HG03159 (cell line): Measurements from ENCODE around the gene APBB1IP.
"Not testable (repeated sequence)": the region's sequence is repeated elsewhere in the genome, so short reads cannot be mapped to it uniquely, and the experiment has no call there.

Experiments
- ATAC-seq: cut with Tn5 transposase; IDR thresholded peaks from one replicate; pipeline ENCODE4 v1.9.1; 2021; ENCODE audit warnings: mild to moderate bottlenecking, moderate library complexity; ENCODE audit not compliant: unreplicated experiment

Gene APBB1IP

DNA sequence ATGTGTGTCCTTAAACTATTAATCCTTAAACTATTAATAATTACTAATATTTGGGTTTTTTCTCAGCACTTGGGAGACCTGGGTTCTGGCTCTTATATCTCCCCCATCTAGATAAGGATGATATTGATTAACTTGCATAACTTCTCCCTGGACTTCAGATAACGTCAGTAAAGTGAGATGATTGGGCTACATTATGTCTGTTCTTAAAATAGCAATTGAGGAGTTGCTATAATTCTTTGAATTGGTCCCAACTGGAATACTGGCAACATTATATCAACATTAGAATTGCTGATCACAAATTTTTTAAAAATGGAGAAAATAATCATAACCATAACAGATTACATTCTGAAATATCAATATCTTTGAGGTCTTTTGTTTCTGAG lies 1.9 kb downstream of the APBB1IP start:
- no peak for ATAC-seq

DNA sequence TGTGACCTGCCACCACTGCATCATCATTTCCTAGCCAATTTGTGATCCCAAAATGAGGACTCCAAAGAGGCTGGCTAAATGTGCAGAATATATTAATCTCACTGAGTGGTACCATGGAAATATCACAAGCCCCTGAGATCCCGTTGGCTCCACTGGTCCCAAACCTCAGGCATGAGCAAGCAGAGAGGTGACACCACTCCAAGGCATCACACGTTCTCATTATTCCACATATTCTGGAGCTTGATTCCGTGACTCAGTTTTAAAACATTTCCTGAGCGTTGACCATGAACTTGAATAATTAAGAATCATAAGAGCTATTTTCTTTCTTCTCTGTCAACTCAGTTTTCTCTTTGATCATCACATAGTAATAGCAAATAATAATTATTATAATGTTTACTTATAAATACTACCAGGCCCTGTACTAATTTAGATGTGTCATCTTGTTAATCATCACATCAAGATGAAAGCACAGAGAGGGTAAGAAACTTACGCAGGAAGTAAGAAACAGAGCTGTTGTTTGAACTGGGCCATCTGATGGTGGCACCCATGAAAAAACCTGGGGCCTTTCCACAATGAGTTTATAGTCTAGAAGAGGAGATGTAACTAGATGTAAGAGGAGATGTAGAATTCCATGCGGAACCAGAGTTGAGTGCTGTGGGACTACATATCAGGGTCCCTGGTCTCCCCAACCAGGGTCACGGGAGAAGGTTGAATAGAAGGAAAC lies 3.5 kb downstream of the APBB1IP start:
- ATAC-seq, result no peak

DNA sequence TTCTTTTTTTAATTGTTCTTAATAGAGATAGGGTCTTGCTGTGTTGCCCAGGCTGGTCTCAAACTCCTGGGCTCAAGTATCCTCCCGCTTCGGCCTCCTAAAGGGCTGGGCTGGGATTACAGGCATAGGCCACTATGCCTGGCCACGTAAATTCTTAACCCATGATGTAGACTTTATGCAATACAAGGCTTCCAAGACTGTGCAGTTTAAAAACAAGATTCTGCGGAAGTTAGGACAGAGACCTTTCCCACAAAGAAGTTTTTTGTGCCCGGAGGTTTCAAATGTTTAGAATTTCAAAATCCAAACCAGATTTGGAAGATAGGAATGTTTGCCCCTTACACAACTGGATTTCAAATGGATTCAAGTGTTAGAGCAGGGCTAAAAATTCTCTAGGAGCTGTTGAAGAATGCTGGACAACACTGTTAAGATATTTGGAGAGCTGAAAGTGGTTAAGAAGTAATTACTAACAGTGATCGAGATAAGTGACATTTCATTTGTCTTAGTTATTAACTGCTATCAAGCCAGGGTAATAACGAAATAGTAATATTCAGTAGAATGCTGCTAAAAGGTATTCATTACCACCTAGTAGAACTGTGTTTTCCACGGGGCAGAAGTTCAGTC lies 7.4 kb downstream of the APBB1IP start:
- no peak for ATAC-seq

DNA sequence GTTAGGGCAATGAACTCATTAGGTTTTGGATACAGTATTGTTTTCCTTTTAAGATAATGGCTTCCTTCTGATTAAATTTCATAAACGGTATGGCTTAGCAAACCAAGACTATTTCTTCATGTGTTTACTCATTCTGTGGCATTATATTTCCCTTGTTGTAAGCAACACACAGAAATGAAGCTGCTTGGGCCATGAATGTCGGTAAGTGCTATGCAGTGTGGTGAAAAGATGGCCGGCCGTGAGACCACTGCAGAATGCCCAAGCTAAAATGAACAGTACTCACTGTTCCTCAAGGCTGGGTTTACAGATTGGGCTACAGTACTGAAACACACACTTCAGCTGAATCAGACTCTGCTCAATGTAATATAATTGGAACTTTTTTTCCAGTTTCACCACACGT lies 8.1 kb downstream of the APBB1IP start:
- ATAC-seq, result no peak

DNA sequence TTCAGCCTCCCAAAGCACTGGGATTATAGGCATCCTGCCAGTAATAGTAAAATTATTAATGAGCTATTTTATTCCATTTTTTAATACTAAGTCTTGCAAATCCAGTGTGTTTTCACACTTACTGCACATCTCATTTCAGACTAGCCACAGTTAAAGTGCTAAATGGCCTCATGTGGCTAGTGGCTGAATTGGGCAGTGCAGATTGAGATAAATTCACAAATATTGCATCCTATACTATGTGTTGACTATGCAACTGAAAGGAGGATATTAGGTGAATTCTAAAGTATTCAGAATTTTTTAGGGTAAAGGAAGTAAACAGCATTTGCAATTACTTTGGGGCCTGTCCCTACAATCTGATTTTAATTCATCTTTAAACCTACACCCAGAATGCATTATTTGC lies 10.2 kb downstream of the APBB1IP start:
- ATAC-seq, result peak; percentile 46

DNA sequence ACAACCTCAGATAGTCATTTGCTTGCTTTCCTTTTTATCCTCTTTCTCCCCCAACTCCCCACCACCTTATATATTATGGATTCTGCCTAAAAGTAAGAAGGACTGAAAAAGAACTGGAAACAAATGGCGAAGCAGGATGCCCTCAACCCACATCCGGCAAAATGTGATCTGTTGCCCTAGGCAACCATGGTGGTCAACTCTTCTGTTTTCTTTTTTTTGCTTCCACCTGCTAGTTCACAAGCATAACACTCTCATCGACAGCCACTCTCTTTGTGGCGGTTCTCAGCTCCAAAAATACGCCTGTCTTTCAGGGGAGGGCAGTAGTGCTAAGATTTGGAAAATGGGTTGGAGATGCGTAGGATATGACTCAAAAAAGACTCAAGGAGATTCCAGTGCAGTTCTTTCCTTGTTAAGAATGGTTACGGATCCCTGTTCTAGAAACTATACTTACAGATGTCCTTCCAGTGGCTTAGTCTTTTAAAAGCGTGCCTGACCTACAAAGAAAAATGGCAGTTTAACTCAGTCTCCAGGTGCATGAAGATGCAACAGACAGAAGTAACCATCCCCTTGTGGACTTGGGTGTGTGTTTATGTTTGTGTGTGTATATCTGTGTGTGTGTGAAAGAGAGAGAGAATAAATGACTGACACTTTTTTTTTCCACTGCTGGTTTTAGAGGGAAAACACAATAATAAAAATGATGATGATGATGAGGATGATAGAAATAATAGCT lies 10.7 kb downstream of the APBB1IP start:
- ATAC-seq, result peak; percentile 87

DNA sequence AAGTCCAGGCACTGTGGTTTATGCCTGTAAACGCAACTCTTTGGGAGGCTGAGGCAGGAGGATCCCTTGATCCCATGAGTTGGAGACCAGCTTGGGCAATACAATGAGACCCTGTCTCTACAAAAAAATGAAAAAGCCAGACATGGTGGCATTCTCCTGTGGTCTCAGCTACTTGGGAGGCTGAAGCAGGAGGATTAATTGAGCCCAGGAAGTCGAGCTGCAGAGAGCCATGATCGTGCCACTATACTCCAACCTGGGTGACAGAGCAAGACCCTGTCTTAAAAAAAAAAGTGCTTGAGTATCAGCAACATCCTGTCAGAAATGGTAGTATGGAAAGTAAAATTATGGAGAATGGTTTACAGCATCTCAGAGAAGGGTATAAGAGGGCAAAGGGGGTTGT lies 11.6 kb downstream of the APBB1IP start:
- ATAC-seq, result no peak

DNA sequence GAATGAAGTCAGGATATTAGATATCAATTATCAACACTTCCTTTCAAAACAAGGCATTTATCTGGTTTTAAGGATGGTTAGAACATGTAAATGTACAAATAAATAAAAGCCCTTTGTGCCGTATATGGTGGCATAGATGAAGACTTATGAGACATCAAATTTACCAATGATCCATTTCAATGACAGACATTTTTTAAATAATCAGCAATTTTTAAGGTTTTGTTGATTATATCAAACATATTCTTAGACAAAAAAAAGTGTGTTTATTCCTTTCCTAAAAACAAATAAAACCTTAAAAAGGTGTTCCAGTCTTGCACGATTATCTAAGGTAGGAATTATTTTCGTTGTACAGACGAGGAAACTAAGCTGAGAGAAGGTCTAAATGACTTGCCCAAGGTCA lies 13.8 kb downstream of the APBB1IP start:
- ATAC-seq, result no peak

DNA sequence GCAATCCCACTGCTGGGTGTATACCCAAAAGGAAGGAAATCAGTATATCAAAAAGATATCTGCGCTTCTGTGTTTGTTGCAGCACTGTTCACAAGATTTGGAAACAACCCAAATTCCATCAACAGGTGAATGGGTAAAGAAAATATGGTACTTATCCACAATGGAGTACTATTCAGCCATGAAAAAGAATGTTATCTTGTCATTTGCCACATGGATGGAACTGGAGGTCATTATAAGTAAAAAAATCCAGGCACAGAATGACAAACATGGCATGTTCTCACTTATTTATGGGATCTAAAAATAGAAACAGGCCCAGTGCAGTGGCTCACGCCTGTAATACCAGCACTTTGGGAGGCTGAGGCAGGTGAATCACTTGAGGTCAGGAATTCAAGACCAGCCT lies 15.7 kb downstream of the APBB1IP start:
- ATAC-seq, result no peak

DNA sequence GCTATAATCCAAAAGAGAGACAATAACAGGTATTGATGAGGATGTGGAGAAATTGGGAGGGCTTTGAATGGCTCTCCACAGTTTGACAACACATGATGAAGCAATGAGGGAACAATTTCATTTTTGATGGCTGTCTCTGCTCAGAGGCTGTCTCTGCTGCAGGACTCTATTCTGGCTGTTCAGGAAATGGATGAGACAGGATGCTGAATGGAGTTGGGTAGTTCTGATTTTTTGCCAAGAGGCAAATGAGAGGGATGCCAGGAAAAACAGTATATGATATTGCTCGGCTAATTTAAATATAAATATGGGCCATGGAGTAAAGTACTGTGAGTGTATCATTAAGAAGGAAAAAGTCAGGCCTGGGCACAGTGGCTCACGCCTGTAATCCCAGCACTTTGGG lies 16.8 kb downstream of the APBB1IP start:
- no peak for ATAC-seq

DNA sequence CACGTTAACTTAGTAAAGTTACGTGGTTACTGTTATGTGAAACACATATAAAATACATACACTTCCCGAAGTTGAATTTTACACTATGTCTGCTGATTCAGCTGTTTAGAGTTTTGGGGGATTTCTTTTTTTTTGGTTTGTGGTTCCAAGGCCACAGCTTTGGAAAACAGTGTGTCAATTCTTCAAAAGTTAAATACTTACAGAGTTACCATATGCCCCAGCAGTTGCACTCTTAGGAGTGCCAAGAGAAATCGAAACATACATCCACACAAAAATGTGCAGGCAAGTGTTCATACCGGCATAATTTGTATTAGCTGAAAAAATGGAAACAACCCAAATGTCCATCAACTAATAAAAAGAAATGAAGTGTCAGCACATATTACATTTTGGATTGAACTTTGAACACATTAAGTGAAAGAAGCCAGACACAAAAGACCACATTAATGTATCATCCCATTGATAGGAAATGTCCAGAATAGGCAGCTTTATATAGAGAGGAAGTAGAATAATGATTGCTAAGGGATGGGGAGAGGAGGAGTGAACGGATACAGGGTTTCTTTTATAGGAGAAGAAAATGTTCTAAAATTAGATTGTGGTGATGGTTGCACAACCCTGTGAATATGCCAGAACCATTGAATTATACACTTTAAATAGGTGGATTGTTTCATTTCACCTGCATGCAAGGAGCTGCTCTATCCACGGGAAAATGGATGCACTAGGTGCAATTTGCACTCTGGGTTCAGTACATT lies 17.6 kb downstream of the APBB1IP start:
- ATAC-seq, result no peak

DNA sequence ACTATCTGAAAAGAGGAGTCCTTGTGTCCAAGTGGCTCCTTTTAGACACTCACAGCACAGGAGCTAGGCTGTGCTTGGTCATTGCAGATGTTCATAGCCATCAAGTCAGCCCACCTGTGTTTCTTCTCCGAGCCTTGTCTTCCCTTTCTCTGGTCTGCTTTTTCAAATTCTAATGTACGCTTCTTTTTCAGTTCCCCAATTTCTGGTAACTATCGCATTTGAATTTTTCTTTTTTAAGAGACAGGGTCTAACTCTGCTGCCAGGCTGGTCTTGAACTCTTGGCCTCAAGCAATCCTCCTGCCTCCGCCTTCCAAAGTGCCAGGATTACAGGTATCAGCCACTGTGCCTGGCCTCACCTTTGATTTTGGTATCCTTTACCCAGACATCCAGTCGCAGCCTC lies 18.9 kb downstream of the APBB1IP start:
- peak; percentile 91 for ATAC-seq

DNA sequence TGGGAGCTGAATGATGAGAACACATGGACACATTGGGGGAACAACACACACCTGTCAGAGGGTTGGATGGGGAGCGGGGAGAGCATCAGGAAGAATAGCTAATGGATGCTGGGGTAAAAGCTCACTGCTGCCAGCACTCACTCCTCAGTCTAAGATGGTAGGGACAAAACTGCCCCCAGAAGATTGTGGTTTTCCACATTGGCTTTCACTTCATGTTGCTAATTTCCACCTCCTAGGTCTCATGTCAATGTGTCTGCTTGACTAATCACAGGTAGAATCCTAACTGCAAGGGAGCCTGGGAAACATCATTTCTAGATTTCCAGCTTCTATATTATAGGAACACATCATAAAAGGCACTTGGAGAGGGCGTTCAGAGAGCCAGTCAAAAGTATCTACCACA lies 22.6 kb downstream of the APBB1IP start:
- ATAC-seq, result no peak

DNA sequence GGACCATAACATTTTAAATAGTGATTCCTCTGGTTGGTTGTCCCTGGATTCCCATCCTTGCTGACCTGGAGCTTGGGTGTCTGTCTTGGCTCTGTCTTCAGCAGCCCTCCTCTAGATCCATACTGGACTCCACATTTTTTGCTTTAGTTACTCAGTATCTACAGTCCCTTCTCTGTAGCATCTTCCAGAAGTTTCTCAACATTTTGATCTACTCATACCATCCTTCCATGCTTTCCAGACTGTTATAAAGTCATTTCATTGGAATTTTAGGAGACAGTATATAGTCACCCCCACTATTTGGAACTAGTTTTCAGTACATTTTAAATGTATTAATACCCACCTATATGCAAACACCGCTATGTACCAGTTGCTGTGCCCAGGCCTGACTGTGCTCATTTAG lies 25.8 kb downstream of the APBB1IP start:
- no peak for ATAC-seq

DNA sequence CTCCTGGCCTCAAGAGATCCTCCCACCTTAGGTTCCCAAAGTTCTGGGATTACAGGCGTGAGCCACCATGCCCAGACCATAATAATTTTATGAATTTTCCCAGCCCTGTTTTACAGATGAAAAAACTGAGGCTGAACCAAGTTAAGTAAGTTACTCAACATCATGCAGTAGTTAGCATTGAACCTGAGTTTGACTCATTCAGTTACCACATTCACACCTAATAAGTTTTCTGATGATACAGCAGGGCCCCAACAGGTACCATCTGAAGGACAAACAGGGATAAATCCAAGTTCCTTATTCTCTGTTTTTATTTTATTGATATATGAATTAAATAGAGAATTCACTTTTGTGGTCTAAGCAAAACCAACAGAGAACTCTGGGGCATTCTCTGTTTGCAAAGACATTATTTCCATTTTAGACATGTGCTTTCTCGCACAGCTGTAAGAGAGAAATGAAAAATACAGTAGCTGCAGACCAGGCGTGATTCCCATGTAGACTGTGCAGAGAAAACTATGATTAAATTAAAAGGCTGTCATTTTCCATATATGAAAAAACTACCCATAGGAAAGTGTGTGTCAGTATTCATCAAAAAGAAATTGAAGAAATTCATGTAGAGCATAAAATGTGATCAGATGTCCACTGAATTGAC lies 26.6 kb downstream of the APBB1IP start:
- ATAC-seq, result no peak

DNA sequence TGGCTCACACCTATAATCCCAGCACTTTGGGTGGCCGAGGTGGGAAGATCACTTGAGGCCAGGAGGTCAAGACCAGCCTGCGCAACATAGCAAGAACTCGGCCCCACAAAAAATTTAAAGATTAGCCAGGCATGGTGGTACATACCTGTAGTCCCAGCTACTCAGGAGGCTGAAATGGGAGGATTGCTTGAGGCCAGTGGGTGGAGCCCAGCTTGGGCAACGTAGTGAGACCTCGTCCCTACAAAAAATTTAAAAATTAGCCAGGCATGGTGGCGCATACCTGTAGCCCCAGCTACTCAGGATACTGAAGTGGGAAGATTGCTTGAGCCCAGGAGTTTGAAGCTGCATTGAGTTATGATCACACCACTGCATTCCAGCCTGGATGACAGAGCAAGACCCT lies 28.4 kb downstream of the APBB1IP start:
- ATAC-seq, result not testable (repeated sequence)

DNA sequence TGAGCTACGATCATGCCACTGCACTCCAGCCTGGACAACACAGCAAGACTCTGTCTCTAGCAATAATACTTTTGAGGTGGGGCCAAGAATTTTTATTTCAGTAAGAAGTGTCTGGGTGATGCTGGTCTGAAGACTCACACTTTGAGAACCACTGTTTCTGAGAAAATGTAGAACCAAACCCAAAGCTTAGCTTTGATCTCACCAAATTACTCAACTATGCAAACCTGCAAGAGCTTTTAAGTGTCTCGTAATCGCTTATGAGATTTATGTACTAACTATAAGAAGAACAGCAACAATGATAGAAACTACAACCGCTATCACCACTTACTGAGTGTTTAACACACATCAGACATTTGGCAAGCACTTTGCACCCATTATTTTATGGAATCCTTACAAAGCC lies 29.5 kb downstream of the APBB1IP start:
- no peak for ATAC-seq

DNA sequence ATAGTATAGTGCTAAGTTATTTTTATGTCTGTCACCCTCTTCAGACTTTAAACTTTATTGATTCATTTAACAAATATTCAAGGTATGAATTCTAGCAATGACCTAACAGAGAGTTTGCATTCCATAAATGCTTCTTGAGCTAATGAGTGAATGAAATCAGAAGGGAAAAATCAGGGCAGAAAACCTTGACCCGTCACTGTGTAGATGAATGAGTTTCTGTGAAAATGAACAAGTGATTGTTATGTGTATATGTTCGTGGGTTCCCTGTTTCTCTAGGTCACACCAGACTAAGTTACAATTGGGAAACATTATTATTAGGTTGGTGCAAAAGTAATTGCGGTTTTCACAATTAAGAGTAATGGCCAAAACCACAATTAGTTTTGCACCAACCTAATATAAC lies 30.1 kb downstream of the APBB1IP start:
- no peak for ATAC-seq

DNA sequence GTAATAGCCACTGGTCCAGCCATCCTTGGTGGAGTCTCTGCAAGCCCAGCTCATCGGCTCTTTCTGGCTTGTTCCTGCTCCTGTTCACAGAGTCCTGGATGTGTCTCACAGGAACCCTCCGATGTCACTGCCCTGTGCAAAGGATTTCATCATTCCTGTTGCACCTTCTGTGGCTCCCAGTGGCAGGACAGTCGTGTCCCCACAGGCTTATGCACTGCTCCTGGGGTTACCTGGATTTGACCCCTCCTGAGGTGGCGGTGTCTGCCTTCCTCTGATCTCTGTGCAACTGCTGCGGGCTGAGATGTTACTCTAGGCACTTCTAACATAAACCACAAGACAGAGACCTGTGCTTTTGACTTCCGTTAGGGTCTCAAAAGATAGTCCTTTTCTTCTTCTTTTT lies 30.6 kb downstream of the APBB1IP start:
- ATAC-seq, result peak; percentile 62

DNA sequence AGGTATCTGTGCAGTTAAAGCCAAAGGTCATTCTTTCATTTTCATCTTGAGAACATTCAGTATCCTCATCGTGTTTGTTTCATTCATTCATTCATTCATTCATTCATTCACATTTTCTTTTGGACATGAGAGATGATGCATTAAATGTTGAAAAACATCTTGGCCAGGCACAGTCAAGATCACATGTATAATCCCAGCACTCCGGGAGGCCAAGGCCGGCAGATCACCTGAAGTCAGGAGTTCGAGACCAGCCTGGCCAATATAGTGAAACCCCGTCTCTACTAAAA lies 34.3 kb downstream of the APBB1IP start:
- ATAC-seq, result no peak

DNA sequence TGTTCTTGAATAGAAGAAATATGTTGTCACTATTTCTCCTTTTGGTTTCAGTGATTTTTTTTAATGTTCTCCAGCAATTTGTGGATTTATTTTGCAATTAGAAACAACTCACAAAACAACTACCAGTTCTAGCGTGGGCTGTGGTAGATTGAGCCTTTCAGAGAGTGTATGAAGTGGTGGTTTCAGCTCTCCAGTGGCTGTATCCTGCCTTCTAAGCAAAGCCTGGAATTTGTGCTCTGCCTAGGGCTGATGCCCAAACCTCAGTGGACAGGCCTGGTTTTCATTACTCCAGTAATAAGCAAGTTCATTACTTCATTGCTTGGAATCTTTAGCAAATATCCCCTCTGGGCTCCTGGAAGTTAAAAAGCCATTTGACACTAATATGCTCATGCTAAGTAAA lies 35.9 kb downstream of the APBB1IP start:
- no peak for ATAC-seq
